Measurements from ENCODE around the gene PSPN.
"Not testable (repeated sequence)": the region's sequence is repeated elsewhere in the genome, so short reads cannot be mapped to it uniquely, and the experiment has no call there.

PSPN gene

DNA sequence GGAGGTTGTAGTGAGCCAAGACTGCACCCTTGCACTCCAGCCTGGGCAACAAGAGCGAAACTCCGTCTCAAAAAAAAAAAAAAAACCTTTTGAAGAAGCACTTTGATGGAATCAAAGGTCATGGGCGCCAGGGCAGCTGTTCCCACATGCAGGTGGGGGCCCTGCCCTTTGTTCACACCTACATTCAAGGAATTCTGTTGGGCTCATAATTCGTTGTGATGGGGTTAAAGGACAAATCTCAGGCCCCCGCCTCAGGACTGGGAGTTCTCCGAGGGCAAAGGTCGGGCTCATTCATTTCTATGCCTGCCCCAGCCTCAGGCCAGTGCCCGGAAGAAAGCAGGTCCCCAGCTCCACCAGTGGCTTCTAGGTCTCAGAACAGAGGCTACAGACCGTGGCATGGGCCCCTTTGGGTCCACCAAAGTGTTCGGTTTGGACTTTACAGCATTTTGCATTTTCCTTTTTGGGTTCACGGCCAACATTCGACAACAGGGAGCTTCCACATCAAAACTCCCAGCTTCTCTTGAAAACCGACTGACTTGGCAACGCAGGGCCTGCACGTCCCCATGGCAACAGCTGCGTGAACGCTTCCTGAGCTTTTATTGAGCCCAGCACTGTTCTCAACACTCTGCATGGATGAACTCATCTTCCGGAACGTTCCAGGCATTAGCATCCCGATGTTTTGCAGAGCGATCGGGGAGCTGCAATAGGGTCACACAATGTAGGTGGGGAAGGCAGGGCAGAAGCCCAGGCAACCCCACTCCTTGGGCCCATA, 27.3 kb upstream of the PSPN start:
- DNase-seq (ENCODE audit: low spot score), result no peak

DNA sequence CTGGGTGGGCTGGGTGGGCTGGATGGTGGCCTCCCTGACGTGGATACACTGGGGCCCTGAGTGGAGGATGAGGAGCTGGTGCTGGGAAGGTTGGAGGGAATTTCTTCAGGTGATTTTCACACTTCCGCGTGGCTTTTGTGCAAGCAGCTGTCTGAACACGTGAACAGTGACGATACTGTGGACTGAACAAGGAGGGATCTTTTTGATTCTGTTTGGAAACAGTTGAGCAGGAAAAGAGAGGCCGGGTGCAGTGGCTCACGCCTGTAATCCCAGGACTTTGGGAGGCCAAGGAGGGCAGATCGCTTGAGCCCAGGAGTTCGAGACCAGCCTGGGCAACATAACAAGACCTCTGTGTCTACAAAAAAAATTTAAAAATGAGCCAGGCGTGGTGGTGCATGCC, 26.3 kb upstream of the PSPN start:
- no peak for DNase-seq (ENCODE audit: low spot score)

GRCh38 chr19:6400062-6400944, 24.6 kb upstream of the PSPN start:
- not testable (repeated sequence) for DNase-seq (ENCODE audit: low spot score)

DNA sequence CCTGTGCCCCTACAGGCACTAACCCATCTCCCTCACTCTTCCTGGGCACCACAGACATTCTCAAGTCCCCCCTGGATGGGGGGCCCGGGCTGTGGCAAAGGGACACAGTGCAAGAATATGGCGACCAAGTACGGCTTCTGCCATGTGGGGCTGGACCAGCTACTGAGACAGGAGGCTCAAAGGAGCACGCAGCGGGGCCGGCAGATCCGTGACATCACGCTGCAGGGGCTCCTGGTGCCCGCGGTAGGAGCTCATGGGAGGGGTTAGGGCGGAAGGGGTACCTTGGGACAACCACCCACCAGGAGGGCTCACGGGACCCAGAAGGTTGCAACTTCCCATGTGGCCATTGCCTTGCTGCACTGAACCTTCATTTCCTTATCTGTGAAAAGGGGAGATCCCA, 20.6 kb upstream of the PSPN start:
- no peak for DNase-seq (ENCODE audit: low spot score)

GRCh38 chr19:6394831-6395230, 19.1 kb upstream of the PSPN start:
- no peak for DNase-seq (ENCODE audit: low spot score)

GRCh38 chr19:6393983-6394412, 18.3 kb upstream of the PSPN start:
- no peak for DNase-seq (ENCODE audit: low spot score)

- peak; percentile 92 for DNase-seq (ENCODE audit: low spot score)
These were observed 17.6 kb upstream of the PSPN start, which contains the start of gene GTF2F1 for GRCh38 chr19:6393074-6393982. TSS of gene GTF2F1 (minus strand) at chr19:6393164. CDS start at chr19:6392995, 169 bp downstream.

- peak; percentile 36 for DNase-seq (ENCODE audit: low spot score)
These were observed 16.7 kb upstream of the PSPN start for GRCh38 chr19:6392221-6393073.

DNA sequence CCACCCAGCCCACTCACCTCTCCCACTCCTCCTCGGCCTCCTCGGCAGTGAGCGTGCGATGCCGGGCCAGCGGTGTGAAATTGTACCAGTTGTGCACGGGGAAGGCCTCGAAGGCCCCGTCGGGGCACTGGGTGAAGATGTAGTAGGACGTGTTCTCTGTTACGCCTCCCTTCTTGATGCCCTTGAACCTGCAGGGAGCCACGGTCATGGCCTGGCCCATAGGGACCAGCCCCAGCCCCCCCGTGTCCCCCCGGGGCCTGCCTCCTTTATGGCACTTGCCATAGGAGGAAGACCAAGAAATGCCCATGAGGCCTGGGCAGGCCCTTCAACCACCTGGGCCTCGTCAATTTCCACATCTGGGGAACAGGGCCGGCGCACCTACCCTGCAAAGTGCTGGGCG, 11.6 kb upstream of the PSPN start:
- DNase-seq (ENCODE audit: low spot score), result no peak

DNA sequence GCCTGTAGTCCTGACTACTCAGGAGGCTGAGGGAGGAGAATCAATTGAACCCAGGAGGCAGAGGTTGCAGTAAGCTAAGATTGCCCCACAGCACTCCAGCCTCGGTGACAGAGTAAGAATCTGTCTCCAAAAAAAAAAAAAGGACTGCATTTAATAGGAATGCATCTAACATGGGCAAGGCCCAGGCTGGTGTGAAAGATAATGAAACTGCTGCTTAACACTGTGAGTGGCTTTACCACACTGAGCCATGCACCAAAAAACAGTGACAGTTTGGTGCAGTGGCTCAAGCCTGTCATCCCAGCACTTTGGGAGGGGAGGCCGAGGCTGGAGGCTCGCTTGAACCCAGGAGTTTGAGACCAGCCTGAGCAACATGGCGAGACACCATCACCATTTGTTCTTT, 8.6 kb upstream of the PSPN start:
- no peak for DNase-seq (ENCODE audit: low spot score)

- DNase-seq (ENCODE audit: low spot score), result no peak
These were observed 7.5 kb upstream of the PSPN start for GRCh38 chr19:6383188-6383587.

DNA sequence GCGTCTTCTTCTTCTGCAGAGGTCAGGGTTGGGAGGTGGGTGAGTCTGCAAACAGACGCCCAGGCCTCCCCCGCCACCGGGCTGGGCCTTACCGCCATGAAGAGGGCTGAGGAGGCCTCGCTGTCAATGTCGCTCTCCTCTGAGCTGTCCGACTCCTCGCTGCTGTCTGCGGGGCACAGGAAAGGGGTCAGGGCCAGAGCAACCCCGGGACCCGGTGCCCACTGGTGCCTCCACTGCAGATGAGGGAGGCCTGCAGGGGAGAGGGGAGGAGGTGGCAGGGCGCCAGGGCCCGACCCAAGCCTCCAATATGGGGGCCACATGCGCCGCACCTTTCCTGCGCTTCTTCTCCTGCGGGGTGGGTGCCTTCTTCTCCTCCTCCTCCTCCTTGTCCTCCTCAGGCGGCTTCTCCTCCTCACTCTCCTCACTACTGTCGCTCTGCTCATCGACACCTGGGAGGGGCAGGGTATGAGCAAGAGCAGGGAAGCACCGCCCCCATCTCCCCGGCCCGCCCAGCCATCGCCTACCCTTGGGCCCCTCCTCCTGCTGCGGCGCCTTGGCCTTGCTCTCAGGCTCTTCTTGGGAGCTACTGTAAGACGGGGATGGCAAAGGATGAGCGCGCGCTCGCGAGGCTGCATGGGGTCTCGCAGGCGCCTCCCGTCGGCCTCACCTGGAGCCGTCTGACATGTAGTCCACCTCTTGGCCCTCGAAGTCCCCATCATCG, 5.5 kb upstream of the PSPN start:
- DNase-seq (ENCODE audit: low spot score), result no peak

DNA sequence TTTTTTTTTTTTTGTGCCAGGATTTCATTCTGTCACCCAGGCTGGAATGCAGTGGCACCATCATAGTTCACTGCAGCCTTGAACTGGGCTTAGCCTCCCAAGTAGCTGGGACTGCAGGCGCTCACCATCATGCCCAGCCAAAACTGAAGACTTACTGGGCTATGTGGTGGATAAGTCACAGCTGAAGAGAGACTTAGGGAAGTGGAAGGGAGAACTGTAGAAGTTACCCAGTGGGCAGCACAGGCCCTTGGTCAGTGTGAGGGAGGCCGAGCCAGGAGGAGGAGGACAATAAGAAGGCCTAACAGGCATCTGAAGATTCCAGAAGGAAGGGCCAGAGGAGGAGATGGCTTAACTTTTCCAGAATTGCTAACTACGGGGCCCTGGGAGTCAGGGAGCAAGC, 4.0 kb upstream of the PSPN start:
- DNase-seq (ENCODE audit: low spot score), result no peak

DNA sequence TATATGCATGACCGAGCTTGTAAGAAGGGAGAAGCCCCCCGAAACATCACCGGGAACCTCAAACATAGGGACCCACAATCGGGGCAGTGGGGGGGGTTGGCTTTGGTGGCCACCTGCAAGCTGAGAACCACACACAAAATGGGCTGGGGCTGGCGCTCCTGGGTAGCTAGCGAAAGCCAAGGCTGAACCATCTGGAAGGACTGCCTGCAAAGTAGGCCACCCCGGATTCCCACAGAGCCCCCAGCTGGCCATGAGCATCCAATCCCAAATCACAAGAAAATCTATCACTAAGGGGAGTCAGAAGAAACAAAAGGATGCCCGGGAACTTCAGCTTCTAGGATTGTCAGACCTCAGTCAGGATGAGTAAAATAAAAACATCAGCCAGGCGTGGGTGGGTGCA, 2.8 kb upstream of the PSPN start:
- no peak for DNase-seq (ENCODE audit: low spot score)

GRCh38 chr19:6378041-6378440, 2.3 kb upstream of the PSPN start:
- DNase-seq (ENCODE audit: low spot score), result no peak

DNA sequence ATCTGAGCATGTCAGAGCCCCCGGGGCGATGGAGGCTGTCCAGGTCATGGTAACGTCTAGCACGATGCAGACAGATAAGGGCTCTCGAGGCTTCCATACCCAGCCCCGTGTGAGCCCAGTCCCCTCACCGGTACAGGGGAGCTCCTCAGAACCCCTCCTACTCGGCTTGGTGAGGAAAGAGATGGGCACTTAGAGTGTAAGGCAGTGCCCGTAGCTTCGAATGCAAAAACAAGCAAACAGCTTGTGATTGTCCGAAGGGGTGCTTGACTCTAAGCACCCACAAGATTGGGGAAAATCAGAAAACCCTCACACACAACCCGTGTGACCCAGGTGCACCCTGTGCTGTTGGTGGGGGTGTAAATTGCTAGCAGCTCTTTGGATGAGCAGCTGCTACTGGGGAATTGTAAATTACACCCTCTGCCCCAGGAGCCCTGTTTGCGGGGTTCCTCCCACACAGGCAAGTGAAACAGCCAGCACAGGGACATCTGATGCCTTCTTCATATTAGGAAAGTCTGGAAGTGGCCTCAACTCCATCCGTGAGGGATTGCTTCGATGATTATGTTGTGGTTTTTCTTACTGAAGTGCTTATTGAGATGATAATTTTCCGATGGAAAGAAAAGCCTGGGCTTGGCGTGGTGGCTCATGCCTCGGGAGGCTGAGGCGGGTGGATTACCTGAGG, 918 bp upstream of the PSPN start:
- no peak for DNase-seq (ENCODE audit: low spot score)

DNA sequence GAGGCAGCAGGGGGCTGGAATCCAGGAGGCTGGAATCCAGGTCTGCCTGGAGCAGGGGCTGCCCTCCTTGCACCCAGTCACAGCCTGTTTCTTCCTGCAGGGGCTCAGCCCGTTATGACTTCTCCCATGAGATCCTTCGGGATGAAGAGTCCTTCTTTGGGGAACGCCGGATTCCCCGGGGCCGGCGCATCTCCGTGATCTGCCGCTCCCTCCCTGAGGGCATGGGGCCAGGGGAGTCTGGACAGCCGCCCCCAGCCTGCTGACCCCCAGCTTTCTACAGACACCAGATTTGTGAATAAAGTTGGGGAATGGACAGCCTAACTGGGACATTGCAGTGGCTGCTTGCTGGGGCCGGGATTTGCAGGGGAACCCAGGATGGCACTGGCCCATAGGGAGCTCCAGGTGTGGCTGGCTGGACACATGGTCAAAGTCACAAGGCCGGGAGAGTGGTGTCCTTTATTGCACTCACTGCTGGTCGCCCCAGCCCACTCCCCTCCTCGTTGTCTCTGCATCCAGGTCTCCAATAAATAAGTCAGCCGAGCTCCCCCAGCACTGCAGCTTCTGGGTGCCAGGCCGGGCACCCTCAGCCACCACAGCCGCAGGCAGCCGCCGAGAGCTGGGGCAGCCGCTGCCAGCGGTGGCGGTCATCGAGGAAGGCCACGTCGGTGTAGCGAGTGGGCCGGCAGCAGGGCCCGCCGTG, 872 bp downstream of the PSPN start:
- DNase-seq (ENCODE audit: low spot score), result no peak

- DNase-seq (ENCODE audit: low spot score), result no peak
These were observed 1.5 kb downstream of the PSPN start for GRCh38 chr19:6374161-6374709.

GRCh38 chr19:6373813-6374108, 2.0 kb downstream of the PSPN start:
- DNase-seq (ENCODE audit: low spot score), result no peak
